SK-MEL-5 (cell line): ENCODE measurements around the gene TRIM40. TPM values are rescaled to one million over a fixed set of nuclear protein-coding genes. Genes with fewer than 3 reads are reported as not detected.

Source experiments
- DNase-seq: peaks from one replicate; pipeline ENCODE4 v3.0.0-alpha.2; 2016; ENCODE audit warnings: low read depth, low spot score
- in situ Hi-C: cut with HindIII; loops from 2 replicates; pipeline ENCODE4 v1.10.0; 2016; ENCODE audit warnings: low sequenced_read_pairs, high pct_unique_total_duplicates, low pct_unique_long_range_greater_than_20kb
- small RNA-seq, 2 experiments: library from RNA; depleted of rRNA; stranded (forward); fragments of <200 nt; gene quantifications; one replicate each; pipeline ENCODE3, GENCODE V24; 2014
- total RNA-seq: library from RNA; depleted of rRNA; stranded (reverse); fragments of >200 nt; shearing (Covaris generic); gene quantifications from 2 replicates; pipeline ENCODE4 v1.2.3, GENCODE V29; 2014; rRNA removed

Gene TRIM40
- total RNA-seq, 1 experiment from 2014 or later: not detected

- no peak for DNase-seq
- in situ Hi-C loops: no loop called here
Observed at GRCh38 chr6:30171677-30172471, 35.9 kb downstream of the TRIM40 start.

GRCh38 chr6:30172681-30173080, 36.7 kb downstream of the TRIM40 start:
- no peak for DNase-seq
- in situ Hi-C loops: no loop called here

- in situ Hi-C loops: no loop called here
Observed at GRCh38 chr6:30175765-30176164, 39.8 kb downstream of the TRIM40 start.

GRCh38 chr6:30178837-30179236, 42.9 kb downstream of the TRIM40 start:
- in situ Hi-C loops: no loop called here
- no peak for DNase-seq

More at GRCh38 chr6:30175765-30176164, 39.8 kb downstream of the TRIM40 start:
- no peak for DNase-seq

GRCh38 chr6:30180145-30180544, 44.2 kb downstream of the TRIM40 start:
- DNase-seq: no peak
- in situ Hi-C loops: no loop called here

- in situ Hi-C loops: no loop called here
- no peak for DNase-seq
Observed at GRCh38 chr6:30184417-30185031, 48.6 kb downstream of the TRIM40 start.

- in situ Hi-C loops: no loop called here
- no peak for DNase-seq
Observed at GRCh38 chr6:30185846-30186484, 50.0 kb downstream of the TRIM40 start.

- DNase-seq: no peak
- in situ Hi-C loops: no loop called here
Observed at GRCh38 chr6:30188541-30188940, 52.6 kb downstream of the TRIM40 start.

- in situ Hi-C loops: no loop called here
- DNase-seq: no peak
Observed at GRCh38 chr6:30192076-30192475, 56.1 kb downstream of the TRIM40 start.

GRCh38 chr6:30194797-30195690, 59.1 kb downstream of the TRIM40 start:
- in situ Hi-C loops: no loop called here
- DNase-seq: no peak

- DNase-seq: no peak
- in situ Hi-C loops: no loop called here
Observed at GRCh38 chr6:30195951-30196350, 60.0 kb downstream of the TRIM40 start.

GRCh38 chr6:30196376-30196775, 60.4 kb downstream of the TRIM40 start:
- no peak for DNase-seq
- in situ Hi-C loops: no loop called here

Small RNA genes within 50 kb of the gene (small RNA-seq; reads per million reads assigned to genes)
- gene RF00554: 0 reads per million in 2 experiments

Other genes starting within 250 kb of the TRIM40 start
- 451 and 474 TPM in 2 replicates for gene HLA-A, start 193.6 kb upstream of the TRIM40 start, total RNA-seq
- gene POLR1H, start 74.9 kb upstream of the TRIM40 start, total RNA-seq: 27.9 and 32.4 TPM in 2 replicates
- gene PPP1R11, start 68.9 kb upstream of the TRIM40 start, total RNA-seq: 51.5 and 51.6 TPM in 2 replicates
- gene RNF39, start 60.4 kb upstream of the TRIM40 start, total RNA-seq: not detected in 2 replicates
- gene TRIM31, start 23.1 kb upstream of the TRIM40 start, total RNA-seq: not detected in 2 replicates
- gene TRIM10, start 25.1 kb downstream of the TRIM40 start, total RNA-seq: not detected in 2 replicates
- not detected in 2 replicates for gene TRIM15, start 27.4 kb downstream of the TRIM40 start, total RNA-seq
- gene TRIM26, start 77.3 kb downstream of the TRIM40 start, total RNA-seq: 24.7 and 25.0 TPM in 2 replicates
- gene TRIM39, start 190.8 kb downstream of the TRIM40 start, total RNA-seq: 8.2 and 9.1 TPM in 2 replicates
- 38.9 and 42.7 TPM in 2 replicates for gene RPP21, start 209.0 kb downstream of the TRIM40 start, total RNA-seq